22Rv1 (cell line): ENCODE data around the gene ATCAY.

Experiments
- ZFX ChIP-seq: fragments of 450-650 bp; IDR thresholded peaks from 2 replicates; pipeline ENCODE4 v1.6.1; 2017; ENCODE audit warnings: antibody characterized with exemption, borderline replicate concordance
- TF ChIP-seq, protein P1 (sequence below): fragments of 450-650 bp; IDR thresholded peaks from 2 replicates; pipeline ENCODE4 v1.5.1; 2017; ENCODE audit warnings: mild to moderate bottlenecking

DNA sequence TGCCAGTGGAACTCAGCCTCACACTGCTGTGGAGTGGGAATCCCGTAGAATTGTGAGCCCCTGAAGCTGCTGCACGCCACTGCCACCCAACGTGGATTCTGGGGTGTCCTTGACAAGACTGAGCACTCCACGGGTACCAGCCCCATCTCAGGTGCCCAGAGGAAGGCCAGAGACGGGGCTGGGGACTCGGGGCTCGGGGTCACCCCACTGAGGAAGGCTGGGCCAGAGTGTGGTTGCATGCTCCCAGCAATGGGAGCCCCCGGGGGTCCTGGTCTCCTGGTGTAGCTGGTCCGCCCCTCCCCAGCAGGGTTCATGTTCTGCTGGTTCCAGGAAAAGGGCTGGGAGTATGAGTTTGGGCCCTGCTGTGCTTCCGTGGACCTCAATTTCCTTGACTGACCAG, 75.2 kb downstream of the ATCAY start:
- TF ChIP-seq, protein P1, sequence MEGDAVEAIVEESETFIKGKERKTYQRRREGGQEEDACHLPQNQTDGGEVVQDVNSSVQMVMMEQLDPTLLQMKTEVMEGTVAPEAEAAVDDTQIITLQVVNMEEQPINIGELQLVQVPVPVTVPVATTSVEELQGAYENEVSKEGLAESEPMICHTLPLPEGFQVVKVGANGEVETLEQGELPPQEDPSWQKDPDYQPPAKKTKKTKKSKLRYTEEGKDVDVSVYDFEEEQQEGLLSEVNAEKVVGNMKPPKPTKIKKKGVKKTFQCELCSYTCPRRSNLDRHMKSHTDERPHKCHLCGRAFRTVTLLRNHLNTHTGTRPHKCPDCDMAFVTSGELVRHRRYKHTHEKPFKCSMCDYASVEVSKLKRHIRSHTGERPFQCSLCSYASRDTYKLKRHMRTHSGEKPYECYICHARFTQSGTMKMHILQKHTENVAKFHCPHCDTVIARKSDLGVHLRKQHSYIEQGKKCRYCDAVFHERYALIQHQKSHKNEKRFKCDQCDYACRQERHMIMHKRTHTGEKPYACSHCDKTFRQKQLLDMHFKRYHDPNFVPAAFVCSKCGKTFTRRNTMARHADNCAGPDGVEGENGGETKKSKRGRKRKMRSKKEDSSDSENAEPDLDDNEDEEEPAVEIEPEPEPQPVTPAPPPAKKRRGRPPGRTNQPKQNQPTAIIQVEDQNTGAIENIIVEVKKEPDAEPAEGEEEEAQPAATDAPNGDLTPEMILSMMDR: no peak
- no peak for TF ChIP-seq ZFX
